Stimulated activated CD8-positive, alpha-beta memory T cell treated with anti-CD3 and anti-CD28 coated beads, Interleukin-12 subunit alpha, Interleukin-12 subunit beta, amount 100 ng/mL, for 1 hour (primary cell): ENCODE measurements around the gene S100A16.
"Not testable (repeated sequence)": the region's sequence is repeated elsewhere in the genome, so short reads cannot be mapped to it uniquely, and the experiment has no call there.

ENCODE experiments used
- DNase-seq: peaks from one replicate; pipeline ENCODE4 v3.0.0-alpha.2; 2020; ENCODE audit warnings: low read depth

S100A16 gene, protein sequence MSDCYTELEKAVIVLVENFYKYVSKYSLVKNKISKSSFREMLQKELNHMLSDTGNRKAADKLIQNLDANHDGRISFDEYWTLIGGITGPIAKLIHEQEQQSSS

GRCh38 chr1:153612755-153613331, at the start of gene S100A16:
S100A16 (minus strand) TSS chr1:153613137; CDS start chr1:153608151, 4,986 bp downstream.
- DNase-seq = no peak

GRCh38 chr1:153662269-153662668, 49.3 kb upstream of the S100A16 start:
- no peak for DNase-seq

- DNase-seq = no peak
Observed at GRCh38 chr1:153661111-153661708, 48.3 kb upstream of the S100A16 start.

GRCh38 chr1:153659656-153660055, 46.7 kb upstream of the S100A16 start:
- DNase-seq = no peak

DNA sequence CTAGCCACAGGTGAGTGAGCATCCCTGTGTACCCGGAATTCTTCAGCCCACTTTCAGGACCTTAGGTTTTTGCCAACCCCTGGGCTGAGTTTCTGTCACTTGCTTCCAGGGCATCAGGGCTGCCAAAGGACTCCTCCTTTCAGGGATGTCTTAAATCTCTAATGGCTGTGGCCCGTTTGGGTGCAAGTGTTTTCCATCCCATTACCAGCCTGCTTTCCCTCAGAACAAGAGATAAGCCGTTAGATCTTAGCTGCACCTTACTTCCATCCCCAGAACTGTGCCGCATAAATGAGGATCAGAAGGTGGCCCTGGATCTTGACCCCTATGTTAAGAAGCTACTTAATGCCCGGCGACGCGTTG, 46.2 kb upstream of the S100A16 start:
- no peak for DNase-seq

DNA sequence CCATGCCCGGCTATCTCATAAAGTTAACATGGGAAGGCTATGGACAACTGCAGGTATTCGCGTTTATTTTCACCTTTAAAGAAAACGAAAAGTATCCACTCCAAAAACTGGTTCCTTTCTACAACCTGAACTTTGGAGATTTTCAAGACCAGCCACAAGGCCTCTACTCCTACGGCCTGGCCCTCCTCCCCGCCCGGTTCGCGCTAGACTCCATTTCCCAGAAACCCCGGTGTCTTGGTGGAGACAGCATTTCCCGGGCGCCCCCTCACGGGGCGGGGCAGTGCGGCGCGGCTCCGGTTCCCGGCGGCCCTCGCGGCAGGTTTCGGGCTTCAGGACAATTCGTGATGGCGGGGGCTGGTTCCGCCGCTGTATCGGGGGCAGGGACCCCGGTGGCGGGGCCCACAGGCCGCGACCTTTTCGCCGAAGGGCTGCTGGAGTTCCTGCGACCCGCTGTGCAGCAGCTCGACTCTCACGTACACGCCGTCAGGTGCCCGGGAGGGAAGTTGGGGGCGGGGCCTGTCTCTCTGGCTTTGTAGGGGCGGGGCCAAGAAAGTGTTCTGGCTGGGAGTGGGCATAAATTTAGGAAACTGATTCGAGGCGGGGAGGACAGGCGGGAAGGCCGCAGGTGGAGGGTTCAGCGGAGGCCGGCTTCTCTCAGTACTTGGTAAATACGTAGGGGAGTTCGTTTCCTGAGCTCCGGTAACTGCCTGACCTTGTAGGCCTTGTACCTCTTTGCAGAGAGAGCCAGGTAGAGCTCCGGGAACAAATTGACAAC, 45.6 kb upstream of the S100A16 start, which contains the start of gene SNAPIN:
TSS of gene SNAPIN (plus strand) at position 304 of the 775 bp plus-strand sequence. CDS start at position 345, 41 bp downstream.
- DNase-seq = peak; percentile 75

DNA sequence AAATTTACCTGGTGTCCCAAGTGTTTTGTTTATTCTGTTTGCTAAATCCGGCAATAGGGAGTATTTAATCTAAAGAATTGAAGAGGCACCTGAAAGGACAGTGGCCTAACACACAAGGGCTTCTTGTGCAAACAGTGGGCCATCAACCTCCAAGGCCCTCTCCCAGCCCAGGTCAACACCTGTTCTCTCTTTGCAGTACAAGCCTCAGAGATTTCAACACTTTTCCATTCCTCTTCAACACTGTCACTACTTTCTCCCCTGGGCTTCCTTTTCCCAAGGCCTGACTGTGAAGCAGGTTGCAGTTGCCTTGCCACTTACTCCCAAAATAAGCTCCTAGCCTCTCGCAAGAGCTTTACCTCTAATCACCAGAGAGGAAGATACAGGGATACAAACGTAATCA, 42.4 kb upstream of the S100A16 start:
- no peak for DNase-seq

DNA sequence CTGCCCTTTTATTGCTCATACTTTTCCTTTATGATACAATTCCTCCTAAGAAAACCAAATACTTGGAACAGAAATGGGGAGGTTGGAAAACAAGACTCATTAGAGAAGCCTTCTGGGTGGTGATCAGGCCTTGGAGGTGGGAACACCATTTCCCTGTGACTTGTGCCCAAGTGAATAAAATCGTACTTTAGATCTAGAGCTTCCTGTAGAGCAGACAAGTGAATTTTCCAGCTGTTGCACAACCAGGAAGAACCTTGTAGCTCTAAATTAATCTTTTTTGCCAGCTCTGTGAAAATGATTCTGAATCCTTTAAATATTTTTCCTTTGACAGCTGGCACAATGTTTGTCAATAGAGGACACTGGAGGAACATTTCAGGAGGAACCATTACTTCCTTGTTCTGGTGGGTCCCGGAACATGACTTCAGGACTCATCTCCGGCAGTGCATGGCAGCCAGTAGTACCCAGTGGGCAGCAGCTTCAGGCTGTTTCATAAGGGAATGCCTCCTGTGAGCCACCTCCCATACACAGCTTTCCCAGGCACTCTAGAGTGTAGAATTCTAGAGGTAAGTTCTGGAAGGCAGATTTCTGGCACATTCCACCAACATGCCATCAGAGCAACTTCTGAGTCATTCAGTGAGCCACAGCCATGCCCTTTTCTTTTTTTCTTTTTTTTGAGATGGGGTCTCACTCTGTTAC, 40.0 kb upstream of the S100A16 start:
- no peak for DNase-seq

DNA sequence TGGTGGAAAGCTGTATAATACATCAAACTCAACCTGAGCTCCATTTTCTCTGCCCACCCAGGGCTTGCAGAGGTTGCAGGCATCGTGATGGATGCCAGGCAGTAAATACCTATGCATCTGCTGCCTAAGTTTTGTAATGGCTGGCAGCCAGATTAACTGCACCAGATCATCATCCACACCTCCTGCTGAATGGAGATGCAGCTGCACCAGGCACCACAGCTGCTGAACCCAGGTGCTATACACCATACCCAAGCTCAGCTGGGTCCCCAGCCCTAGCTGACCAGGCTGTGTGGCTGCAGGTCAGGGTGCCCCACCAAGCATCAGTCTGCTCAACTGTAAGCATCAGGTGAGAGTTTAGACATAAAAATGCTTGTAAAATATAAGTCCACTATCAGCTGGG, 38.8 kb upstream of the S100A16 start:
- DNase-seq = no peak

GRCh38 chr1:153649863-153650235, 36.9 kb upstream of the S100A16 start:
- no peak for DNase-seq

GRCh38 chr1:153649137-153649862, 36.4 kb upstream of the S100A16 start:
- DNase-seq = no peak

- no peak for DNase-seq
Observed at GRCh38 chr1:153648000-153648643, 35.2 kb upstream of the S100A16 start.

- no peak for DNase-seq
Observed at GRCh38 chr1:153647346-153647714, 34.4 kb upstream of the S100A16 start.

DNA sequence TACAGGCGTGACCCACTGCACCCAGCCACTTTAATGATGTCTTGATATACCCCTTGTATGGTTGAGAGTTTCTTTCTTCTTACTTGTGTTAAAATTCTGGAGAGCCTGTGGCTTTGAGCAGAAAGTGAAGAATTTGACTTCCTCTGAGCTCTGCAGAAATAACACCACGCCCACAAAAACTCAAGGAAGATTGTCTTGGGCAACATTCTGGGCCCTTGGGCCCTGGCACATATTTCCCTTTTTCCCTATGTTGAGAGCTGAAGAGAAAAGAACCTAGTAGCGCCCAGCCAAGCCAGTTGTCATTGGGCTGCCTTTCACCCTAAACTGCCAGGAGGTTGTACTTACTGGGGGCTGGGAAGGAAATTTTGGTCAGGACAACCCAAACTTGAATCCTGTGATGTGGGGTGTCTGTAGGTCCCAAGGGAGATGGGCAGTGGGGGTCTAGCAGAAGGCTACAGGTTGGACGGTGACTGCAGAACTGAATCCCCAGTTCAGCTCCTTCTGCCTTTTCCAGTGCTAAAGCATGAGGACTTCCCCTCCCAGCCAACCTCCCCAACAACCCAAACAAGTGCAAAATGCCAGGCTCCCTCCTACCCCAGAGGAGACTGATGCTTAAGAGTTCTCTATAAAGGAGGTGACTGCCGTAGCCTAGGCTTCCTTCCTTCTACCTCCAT, 33.9 kb upstream of the S100A16 start:
- DNase-seq = no peak

GRCh38 chr1:153643816-153644215, 30.9 kb upstream of the S100A16 start:
- no peak for DNase-seq

- DNase-seq = no peak
Observed at GRCh38 chr1:153643100-153643499, 30.2 kb upstream of the S100A16 start.

GRCh38 chr1:153642161-153642560, 29.2 kb upstream of the S100A16 start:
- DNase-seq = no peak

GRCh38 chr1:153640861-153641260, 27.9 kb upstream of the S100A16 start:
- DNase-seq = no peak

DNA sequence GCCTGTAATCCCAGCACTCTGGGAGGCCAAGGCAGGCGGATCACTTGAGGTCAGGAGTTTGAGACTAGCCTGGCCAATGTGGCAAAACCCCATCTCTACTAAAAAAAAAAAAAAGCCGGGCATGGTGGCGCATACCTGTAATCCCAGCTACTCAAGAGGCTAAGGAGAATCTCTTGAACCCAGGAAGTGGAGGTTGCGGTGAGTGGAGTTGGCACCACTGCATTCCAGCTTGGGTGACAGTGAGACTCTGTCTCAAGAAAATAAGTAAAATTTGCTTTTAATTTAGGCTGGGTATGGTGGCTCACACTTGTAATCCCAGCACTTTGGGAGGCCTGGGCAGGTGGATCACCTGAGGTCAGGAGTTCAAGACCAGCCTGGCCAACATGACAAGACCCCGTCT, 27.3 kb upstream of the S100A16 start:
- DNase-seq = not testable (repeated sequence)

DNA sequence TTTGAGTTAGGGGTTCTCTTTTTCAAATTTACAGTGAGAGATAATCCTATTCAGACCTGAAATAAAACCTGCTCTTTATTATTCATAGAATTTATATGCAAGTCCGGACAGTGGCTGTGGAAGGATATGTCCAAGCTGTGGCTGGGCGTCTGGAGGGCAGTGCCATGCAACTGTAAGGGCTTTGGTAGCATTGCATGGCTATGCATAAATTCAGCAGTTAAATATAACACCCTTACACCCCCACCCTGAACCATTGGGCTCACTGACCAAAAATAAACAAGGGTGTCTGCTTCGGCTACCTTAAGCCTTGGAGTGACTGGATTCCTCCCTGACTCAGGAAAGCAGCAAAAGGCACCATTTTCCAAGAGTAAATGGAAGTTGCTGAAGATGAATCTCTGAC, 26.3 kb upstream of the S100A16 start:
- DNase-seq = no peak

GRCh38 chr1:153638261-153638660, 25.3 kb upstream of the S100A16 start:
- DNase-seq = no peak
